WTC11 (cell line): ENCODE data around the gene SPTBN4. TPM values are rescaled to one million over a fixed set of nuclear protein-coding genes. Genes with fewer than 3 reads are reported as not detected.

Experiments used
- ATAC-seq: fragments of 200-7000 bp; cut with Tn5 transposase; 2 replicates; pipeline ENCODE4 v1.10.0; 2021; ENCODE audit warnings: mild to moderate bottlenecking, moderate library complexity
- CTCF ChIA-PET: fragments of 300-600 bp; sonication (Branson Sonifier 250); formaldehyde crosslinking; loops from one replicate; lab custom pipeline; 2021; ENCODE audit warnings: antibody characterized with exemption; lab: Charles Lee
- POLR2A ChIA-PET: fragments of 350-600 bp; sonication (Branson Sonifier 250); formaldehyde crosslinking; loops from one replicate; lab custom pipeline; 2021; ENCODE audit warnings: antibody characterized with exemption; lab: Charles Lee
- DNase-seq: peaks from one replicate; pipeline ENCODE4 v3.0.0; 2021; ENCODE audit warnings: low spot score
- H3K27ac Mint-ChIP-seq: 2 replicates; pipeline ENCODE4 v1.8.0; 2021; ENCODE audit warnings: mixed read lengths
- H3K27me3 Mint-ChIP-seq: 2 replicates; pipeline ENCODE4 v1.8.0; 2021; ENCODE audit warnings: low read depth, mild to moderate bottlenecking, moderate library complexity, mixed read lengths
- H3K36me3 Mint-ChIP-seq: 2 replicates; pipeline ENCODE4 v1.8.0; 2021; ENCODE audit warnings: mixed read lengths
- H3K4me1 Mint-ChIP-seq: 2 replicates; pipeline ENCODE4 v1.8.0; 2022; ENCODE audit warnings: mixed read lengths
- H3K4me3 Mint-ChIP-seq: 2 replicates; pipeline ENCODE4 v1.8.0; 2021; ENCODE audit warnings: mild to moderate bottlenecking, moderate library complexity, mixed read lengths
- H3K9me3 Mint-ChIP-seq: 2 replicates; pipeline ENCODE4 v1.8.0; 2021; ENCODE audit warnings: mixed read lengths
- CBFB ChIP-seq: sonication (generic); formaldehyde crosslinking; IDR thresholded peaks from 2 replicates; pipeline ENCODE4 v1.8.1; 2022; ENCODE audit warnings: mild to moderate bottlenecking, low read depth, missing genetic modification reagents
- CREM ChIP-seq: sonication (generic); formaldehyde crosslinking; IDR thresholded peaks from 2 replicates; pipeline ENCODE4 v1.8.1; 2022; ENCODE audit warnings: mild to moderate bottlenecking, missing genetic modification reagents, moderate library complexity
- EMX1 ChIP-seq: fragments of 250-450 bp; sonication (Bioruptor Pico); IDR thresholded peaks from 2 replicates; pipeline ENCODE4 v1.8.0; 2021; ENCODE audit warnings: mild to moderate bottlenecking
- ETV6 ChIP-seq: sonication (generic); formaldehyde crosslinking; IDR thresholded peaks from 2 replicates; pipeline ENCODE4 v1.8.1; 2022; ENCODE audit warnings: mild to moderate bottlenecking, missing genetic modification reagents
- FOXP1 ChIP-seq: sonication (generic); formaldehyde crosslinking; IDR thresholded peaks from 2 replicates; pipeline ENCODE4 v1.8.0; 2022; ENCODE audit warnings: missing genetic modification reagents, mild to moderate bottlenecking, moderate library complexity, borderline replicate concordance
- GABPB1 ChIP-seq: sonication (generic); formaldehyde crosslinking; IDR thresholded peaks from 2 replicates; pipeline ENCODE4 v1.8.1; 2023; ENCODE audit warnings: mild to moderate bottlenecking, missing genetic modification reagents
- MXD4 ChIP-seq: fragments of 250-450 bp; sonication (Bioruptor Pico); IDR thresholded peaks from 2 replicates; pipeline ENCODE4 v1.8.0; 2021; ENCODE audit warnings: mild to moderate bottlenecking, moderate library complexity, borderline replicate concordance
- NR1H2 ChIP-seq: sonication (generic); formaldehyde crosslinking; IDR thresholded peaks from 2 replicates; pipeline ENCODE4 v1.9.0; 2021; ENCODE audit warnings: mild to moderate bottlenecking, moderate library complexity, missing genetic modification reagents
- SP1 ChIP-seq: sonication (generic); formaldehyde crosslinking; conservative IDR thresholded peaks from 2 replicates; pipeline ENCODE4 v1.8.1; 2022; ENCODE audit warnings: missing genetic modification reagents
- TCF7 ChIP-seq: sonication (generic); formaldehyde crosslinking; IDR thresholded peaks from 2 replicates; pipeline ENCODE4 v1.8.0; 2022; ENCODE audit warnings: mild to moderate bottlenecking, low read depth, missing genetic modification reagents, moderate library complexity
- total RNA-seq: library from RNA; stranded (reverse); gene quantifications from 3 replicates; pipeline ENCODE4 v1.2.3, GENCODE V29; 2021
- TF ChIP-seq, protein P1 (sequence below): sonication (generic); formaldehyde crosslinking; IDR thresholded peaks from 2 replicates; pipeline ENCODE4 v1.8.1; 2022; ENCODE audit warnings: mild to moderate bottlenecking, missing genetic modification reagents, moderate library complexity, borderline replicate concordance
- TF ChIP-seq, protein P2 (sequence below): fragments of 250-450 bp; sonication (Bioruptor Pico); IDR thresholded peaks from 2 replicates; pipeline ENCODE4 v1.9.0; 2021; ENCODE audit warnings: mild to moderate bottlenecking
- TF ChIP-seq, protein P3 (sequence below): sonication (generic); formaldehyde crosslinking; IDR thresholded peaks from 2 replicates; pipeline ENCODE4 v1.8.0; 2022; ENCODE audit warnings: mild to moderate bottlenecking, missing genetic modification reagents
- TF ChIP-seq, protein P4 (sequence below): sonication (generic); formaldehyde crosslinking; IDR thresholded peaks from 2 replicates; pipeline ENCODE4 v1.8.0; 2022; ENCODE audit warnings: mild to moderate bottlenecking, missing genetic modification reagents
- TF ChIP-seq, protein P5 (sequence below): sonication (generic); formaldehyde crosslinking; IDR thresholded peaks from 2 replicates; pipeline ENCODE4 v1.8.0; 2023; ENCODE audit warnings: mild to moderate bottlenecking, missing genetic modification reagents
- TF ChIP-seq, protein P6 (sequence below): sonication (generic); formaldehyde crosslinking; IDR thresholded peaks from 2 replicates; pipeline ENCODE4 v1.8.0; 2022; ENCODE audit warnings: mild to moderate bottlenecking, missing genetic modification reagents

Gene SPTBN4
- total RNA-seq, 1 experiment from 2014 or later, result 2.8 TPM

DNA sequence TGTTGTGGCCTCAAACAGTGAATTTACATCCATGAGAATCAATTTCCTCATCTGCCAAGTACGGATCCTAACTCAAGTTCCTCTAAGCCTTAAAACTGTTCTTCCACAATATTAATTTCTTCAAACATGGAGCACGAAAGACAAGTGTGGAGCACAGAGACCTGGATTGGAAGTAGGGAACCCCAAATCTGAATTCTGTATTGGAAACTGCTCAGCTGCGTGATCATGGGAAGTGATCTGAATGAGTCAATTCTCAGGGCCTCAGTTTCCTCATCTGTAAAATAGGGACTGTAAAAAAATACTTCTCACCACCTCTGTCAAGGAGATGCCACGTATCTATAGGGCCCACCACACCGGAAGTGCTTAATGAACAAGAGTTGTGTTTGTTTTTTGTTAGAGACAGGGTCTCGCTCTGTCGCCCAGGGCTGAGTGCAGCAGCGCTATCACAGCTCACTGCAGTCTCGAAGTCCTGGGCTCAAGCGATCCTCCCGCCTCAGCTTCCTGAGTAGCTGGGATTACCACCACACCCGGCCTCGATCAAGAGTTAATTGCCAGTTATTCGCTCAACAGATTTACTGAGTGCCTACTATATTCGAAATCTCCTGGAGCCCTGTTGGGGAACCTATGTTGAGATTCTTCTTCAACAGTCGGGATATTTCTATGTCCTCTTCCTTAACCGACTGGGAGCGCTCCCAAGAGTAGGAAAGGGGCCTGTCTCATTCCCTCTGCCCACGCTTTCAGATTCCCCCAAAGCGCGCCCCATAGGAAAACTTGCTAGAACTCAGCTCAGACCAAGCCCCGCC, 24.3 kb upstream of the SPTBN4 start (continued):
- TF ChIP-seq NR1H2 (CRISPR knock-in tag) (no peak), FOXP1 (no peak), GABPB1 (CRISPR knock-in tag) (no peak), TCF7 (CRISPR knock-in tag) (no peak)
- TF ChIP-seq, protein P1, sequence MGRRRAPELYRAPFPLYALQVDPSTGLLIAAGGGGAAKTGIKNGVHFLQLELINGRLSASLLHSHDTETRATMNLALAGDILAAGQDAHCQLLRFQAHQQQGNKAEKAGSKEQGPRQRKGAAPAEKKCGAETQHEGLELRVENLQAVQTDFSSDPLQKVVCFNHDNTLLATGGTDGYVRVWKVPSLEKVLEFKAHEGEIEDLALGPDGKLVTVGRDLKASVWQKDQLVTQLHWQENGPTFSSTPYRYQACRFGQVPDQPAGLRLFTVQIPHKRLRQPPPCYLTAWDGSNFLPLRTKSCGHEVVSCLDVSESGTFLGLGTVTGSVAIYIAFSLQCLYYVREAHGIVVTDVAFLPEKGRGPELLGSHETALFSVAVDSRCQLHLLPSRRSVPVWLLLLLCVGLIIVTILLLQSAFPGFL (CRISPR knock-in tag), result no peak
- TF ChIP-seq, protein P2, sequence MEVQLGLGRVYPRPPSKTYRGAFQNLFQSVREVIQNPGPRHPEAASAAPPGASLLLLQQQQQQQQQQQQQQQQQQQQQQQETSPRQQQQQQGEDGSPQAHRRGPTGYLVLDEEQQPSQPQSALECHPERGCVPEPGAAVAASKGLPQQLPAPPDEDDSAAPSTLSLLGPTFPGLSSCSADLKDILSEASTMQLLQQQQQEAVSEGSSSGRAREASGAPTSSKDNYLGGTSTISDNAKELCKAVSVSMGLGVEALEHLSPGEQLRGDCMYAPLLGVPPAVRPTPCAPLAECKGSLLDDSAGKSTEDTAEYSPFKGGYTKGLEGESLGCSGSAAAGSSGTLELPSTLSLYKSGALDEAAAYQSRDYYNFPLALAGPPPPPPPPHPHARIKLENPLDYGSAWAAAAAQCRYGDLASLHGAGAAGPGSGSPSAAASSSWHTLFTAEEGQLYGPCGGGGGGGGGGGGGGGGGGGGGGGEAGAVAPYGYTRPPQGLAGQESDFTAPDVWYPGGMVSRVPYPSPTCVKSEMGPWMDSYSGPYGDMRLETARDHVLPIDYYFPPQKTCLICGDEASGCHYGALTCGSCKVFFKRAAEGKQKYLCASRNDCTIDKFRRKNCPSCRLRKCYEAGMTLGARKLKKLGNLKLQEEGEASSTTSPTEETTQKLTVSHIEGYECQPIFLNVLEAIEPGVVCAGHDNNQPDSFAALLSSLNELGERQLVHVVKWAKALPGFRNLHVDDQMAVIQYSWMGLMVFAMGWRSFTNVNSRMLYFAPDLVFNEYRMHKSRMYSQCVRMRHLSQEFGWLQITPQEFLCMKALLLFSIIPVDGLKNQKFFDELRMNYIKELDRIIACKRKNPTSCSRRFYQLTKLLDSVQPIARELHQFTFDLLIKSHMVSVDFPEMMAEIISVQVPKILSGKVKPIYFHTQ (CRISPR knock-in tag), result no peak
- TF ChIP-seq, all 79 proteins: peak for 0

DNA sequence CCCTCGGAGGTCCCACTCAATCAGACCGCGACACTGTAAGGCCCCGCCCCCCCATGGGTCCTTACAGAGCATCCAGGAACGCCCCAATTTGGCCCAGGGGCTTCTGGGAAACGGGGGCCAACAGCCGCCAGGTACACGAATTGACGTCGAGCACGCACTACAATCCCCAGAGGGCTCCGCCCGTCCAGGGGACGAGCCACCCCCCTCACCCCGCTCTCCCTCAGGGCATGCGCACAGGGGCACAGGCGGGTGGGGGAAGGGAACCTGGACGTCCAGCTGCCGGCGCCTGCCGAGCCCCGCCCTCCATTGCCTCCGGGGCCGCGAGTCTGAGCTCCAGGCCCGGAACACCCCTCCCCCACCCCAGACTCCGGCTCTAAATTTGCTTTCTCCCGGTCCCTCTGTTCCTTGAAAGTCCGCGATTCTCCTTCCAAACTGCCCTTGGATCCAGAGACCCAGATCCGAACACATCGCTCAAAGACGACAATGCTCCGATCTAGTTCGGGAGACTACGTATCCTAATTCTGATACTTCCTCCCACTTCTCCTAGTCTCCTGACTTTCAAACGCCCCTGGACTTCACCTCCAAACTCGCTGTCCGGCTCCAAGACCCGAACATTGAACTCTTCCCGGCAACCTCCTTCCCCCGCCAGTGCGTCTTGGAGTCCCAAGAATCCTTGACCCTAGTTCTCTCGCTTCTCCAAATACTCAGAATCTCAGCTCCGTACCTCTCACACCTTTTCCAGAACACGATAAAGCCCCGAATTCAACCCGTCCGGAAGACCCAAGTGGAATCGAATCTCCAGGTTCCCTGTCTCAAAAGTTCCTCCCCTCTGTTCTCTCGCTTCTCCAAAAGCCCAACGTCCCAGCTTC, 23.4 kb upstream of the SPTBN4 start:
- H3K27me3 Mint-ChIP-seq, result no peaks in the 10 kb centered on the region
- peak overlapping the region; percentile 94 for H3K4me3 Mint-ChIP-seq
- no peaks in the 10 kb centered on the region for H3K9me3 Mint-ChIP-seq
- ATAC-seq (peak; percentile 83), DNase-seq (peak; percentile 99)
- peaks cover 29% of the 10 kb centered on the region for H3K4me1 Mint-ChIP-seq
- peaks cover 19% of the 10 kb centered on the region for H3K36me3 Mint-ChIP-seq
- TF ChIP-seq, protein P3, sequence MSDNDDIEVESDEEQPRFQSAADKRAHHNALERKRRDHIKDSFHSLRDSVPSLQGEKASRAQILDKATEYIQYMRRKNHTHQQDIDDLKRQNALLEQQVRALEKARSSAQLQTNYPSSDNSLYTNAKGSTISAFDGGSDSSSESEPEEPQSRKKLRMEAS (CRISPR knock-in tag), result peak; percentile 55; the same call in 1 of the 2 replicates
- TF ChIP-seq, protein P4, sequence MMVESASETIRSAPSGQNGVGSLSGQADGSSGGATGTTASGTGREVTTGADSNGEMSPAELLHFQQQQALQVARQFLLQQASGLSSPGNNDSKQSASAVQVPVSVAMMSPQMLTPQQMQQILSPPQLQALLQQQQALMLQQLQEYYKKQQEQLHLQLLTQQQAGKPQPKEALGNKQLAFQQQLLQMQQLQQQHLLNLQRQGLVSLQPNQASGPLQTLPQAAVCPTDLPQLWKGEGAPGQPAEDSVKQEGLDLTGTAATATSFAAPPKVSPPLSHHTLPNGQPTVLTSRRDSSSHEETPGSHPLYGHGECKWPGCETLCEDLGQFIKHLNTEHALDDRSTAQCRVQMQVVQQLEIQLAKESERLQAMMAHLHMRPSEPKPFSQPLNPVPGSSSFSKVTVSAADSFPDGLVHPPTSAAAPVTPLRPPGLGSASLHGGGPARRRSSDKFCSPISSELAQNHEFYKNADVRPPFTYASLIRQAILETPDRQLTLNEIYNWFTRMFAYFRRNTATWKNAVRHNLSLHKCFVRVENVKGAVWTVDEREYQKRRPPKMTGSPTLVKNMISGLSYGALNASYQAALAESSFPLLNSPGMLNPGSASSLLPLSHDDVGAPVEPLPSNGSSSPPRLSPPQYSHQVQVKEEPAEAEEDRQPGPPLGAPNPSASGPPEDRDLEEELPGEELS (CRISPR knock-in tag), result peak; percentile 38; the same call in 1 of the 2 replicates
- TF ChIP-seq CREM (CRISPR knock-in tag) (peak; percentile 75; the same call in 1 of the 2 replicates), MXD4 (CRISPR knock-in tag) (no peak), SP1 (CRISPR knock-in tag) (peak; percentile 95), EMX1 (peak; percentile 27; the same call in 1 of the 2 replicates), GABPB1 (CRISPR knock-in tag) (0 out of 2 replicates have a peak, but pooled peaks have one; percentile 35), ETV6 (CRISPR knock-in tag) (peak; percentile 82; the same call in 1 of the 2 replicates), CBFB (no peak)
- TF ChIP-seq, protein P5, sequence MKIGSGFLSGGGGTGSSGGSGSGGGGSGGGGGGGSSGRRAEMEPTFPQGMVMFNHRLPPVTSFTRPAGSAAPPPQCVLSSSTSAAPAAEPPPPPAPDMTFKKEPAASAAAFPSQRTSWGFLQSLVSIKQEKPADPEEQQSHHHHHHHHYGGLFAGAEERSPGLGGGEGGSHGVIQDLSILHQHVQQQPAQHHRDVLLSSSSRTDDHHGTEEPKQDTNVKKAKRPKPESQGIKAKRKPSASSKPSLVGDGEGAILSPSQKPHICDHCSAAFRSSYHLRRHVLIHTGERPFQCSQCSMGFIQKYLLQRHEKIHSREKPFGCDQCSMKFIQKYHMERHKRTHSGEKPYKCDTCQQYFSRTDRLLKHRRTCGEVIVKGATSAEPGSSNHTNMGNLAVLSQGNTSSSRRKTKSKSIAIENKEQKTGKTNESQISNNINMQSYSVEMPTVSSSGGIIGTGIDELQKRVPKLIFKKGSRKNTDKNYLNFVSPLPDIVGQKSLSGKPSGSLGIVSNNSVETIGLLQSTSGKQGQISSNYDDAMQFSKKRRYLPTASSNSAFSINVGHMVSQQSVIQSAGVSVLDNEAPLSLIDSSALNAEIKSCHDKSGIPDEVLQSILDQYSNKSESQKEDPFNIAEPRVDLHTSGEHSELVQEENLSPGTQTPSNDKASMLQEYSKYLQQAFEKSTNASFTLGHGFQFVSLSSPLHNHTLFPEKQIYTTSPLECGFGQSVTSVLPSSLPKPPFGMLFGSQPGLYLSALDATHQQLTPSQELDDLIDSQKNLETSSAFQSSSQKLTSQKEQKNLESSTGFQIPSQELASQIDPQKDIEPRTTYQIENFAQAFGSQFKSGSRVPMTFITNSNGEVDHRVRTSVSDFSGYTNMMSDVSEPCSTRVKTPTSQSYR (CRISPR knock-in tag), result peak; percentile 99
- TF ChIP-seq, protein P6, sequence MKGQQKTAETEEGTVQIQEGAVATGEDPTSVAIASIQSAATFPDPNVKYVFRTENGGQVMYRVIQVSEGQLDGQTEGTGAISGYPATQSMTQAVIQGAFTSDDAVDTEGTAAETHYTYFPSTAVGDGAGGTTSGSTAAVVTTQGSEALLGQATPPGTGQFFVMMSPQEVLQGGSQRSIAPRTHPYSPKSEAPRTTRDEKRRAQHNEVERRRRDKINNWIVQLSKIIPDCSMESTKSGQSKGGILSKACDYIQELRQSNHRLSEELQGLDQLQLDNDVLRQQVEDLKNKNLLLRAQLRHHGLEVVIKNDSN (CRISPR knock-in tag), result peak; percentile 25; the same call in 1 of the 2 replicates
- CTCF ChIA-PET, result interaction anchor here (0.6 to 2.5 kb wide), 20 partner anchors 10 to 226 kb away, joined by 3 to 46 read pairs (median 4); partner anchors contain the start of genes BLVRB, PRX, SERTAD1 and TTC9B
- peak overlapping the region; percentile 99 for H3K27ac Mint-ChIP-seq
- POLR2A ChIA-PET, result interaction anchor here (0.5 to 3.9 kb wide), 18 partner anchors 9 to 1708 kb away, joined by 3 to 32 read pairs (median 4); partner anchors contain the start of genes BLVRB, C19orf47, PLD3 and SERTAD1
